H1 (cell line): Measurements from ENCODE around the gene CACNA1C.

Source experiments
- EZH2 ChIP-seq: fragments of 200-600 bp; sonication (generic); IDR thresholded peaks from 2 replicates; pipeline ENCODE4 v1.7.1; 2012; ENCODE audit warnings: low read depth, mild to moderate bottlenecking, moderate library complexity, low read length, inconsistent platforms; ENCODE audit not compliant: severe bottlenecking
- NRF1 ChIP-seq: IDR thresholded peaks from 2 replicates; pipeline ENCODE4 v1.6.1; 2011; ENCODE audit warnings: mild to moderate bottlenecking, low read depth, low read length, improper control_type of control experiment
- TAF1 ChIP-seq: IDR thresholded peaks from 2 replicates; pipeline ENCODE4 v1.6.1; 2011; ENCODE audit warnings: mild to moderate bottlenecking, low read depth, low read length

DNA sequence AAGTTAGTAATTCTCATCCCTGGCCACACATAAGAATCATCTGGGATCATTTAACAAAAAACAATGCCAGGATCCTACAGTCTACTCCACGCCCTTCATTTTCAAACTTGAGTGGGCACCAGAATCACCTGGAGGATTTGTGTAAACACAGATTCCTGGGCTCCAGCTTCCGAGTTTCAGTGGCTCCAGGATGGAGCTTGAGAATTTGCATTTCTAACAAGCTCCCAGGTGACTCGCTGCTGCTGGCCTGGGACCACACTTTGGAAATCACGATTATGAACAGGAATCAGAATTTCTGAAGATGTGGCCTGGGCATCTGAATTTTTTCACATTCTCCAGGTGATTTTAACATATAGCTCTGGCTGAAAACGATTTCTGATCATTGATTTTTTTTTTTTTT lies 234.8 kb downstream of the CACNA1C start:
- TF ChIP-seq EZH2 = no peak
- TF ChIP-seq NRF1 = no peak
- TF ChIP-seq TAF1 = no peak
